HG03460 (cell line): ENCODE results near the gene PES1.
"Not testable (repeated sequence)": the region's sequence is repeated elsewhere in the genome, so short reads cannot be mapped to it uniquely, and the experiment has no call there.

Experiments used
- ATAC-seq: cut with Tn5 transposase; IDR thresholded peaks from one replicate; pipeline ENCODE4 v1.9.1; 2021; ENCODE audit not compliant: unreplicated experiment

PES1 gene

DNA sequence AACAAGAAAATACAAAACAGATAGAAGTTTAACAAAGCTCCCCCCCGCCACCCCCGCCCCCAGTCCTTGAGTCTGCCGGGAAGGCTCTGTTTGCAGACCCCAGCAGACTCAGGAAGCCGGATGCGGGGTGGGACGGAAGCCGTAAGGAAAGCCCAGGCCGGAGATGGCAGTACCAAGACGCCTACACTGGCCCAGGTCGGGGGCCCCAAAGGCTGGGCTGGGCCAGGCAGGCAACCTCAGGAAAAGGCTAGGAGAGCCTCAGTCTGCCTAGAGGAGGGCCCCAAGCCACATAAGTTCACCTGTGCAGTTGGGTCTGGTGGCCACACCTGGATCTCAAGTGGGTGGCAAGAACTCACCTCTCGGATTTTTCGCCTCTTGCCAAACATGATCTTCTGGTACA is 13.2 kb downstream of the PES1 start:
- ATAC-seq = no peak

DNA sequence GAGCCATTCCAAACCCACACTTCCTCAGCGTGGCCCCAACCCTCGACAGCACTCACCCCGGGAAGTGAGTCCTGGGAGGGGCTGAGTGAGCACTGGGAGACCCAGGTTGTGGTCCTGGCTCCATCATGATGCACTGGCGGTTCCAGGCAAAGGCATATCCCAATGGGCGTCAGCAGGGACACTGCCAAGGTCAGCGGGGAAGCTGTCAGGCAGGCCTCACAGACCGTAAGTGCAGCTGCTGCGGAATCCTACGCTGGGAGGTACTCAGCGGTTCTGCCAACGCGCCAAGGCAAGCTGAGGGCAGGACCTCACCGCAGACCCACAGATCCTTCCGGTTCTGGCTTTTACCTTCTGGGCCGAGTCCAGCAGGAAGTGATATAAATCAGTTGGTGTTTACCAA is 15.9 kb downstream of the PES1 start:
- no peak for ATAC-seq

DNA sequence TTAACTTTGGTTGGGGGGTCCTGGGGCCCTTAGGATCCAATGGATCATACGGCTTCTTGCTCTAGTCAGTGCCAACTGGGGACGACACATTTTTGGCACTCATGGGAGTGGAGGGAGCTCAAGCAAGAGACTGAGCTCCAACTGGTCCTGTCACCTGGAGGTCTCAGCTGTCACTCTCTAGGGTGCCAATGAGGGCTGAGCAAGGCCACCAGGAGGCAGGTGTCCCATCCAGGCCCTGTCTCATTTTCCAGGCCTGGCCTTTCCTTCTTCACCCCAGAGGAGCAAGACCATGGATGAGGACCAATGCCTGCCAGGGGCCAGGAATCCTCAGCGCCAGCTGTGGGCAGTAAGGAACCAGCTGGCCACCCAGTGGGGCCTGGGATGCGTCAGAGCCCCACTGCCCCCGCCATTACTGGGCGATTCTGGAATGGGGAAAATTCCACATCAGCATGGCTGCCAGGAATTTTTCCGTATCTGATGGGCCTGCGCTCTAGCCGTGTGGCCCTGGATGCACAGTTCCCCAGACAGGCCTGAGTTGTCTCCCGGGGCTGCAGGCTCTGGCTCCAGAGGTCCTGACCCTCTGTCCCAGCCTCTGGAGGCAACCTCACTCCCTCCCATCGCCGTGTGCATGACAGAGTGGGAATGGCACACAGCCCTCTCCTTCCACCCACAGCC is 16.6 kb downstream of the PES1 start:
- ATAC-seq = no peak

DNA sequence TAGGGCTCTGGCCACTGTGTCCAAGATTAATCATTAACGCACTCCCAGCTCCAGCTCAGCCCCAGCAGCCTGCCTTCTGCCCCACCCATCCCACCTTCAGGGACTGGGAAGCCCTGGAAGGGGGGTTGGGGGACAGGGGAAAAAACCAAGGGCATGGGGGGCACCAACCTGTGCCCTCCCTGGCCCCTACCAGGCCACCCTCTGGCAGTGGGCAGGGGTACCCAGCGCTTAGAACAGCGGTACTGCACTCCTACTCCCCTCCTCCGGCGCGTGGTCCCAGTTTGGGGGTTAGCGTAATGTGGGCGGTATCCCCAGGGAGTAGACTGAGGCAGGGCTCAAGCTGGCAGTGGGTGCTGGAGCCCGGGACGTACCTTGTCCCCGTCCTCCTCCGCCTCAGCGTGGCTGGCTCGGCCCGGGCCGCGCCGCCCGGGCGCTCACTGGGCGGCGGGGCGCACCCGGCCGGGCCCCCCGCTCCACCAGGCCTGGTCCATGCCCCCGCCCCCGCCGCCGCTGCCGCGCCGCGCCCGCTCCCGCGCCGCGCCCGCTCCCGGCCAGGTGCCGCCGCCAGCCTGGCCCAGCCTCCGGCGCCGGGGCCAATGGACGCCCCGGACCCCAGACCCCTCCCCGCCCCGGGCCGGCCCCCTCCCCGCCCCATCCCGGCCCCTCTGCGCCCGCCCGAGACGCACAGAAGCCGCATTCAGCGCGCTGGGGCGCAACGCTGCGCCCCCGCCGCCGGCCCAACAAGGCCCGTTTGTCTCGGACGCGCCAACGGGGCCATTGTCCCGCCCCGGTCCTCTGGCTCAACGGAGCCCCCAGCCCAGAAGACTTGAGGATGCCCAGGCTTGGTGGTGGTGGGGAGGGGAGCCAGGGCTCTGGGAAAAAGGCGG is 17.4 kb downstream of the PES1 start, which contains the start of gene GAL3ST1:
GAL3ST1 (minus strand) TSS at position 571 of the 887 bp plus-strand sequence. CDS start 17,273 bp downstream, outside the sequence.
- no peak for ATAC-seq

DNA sequence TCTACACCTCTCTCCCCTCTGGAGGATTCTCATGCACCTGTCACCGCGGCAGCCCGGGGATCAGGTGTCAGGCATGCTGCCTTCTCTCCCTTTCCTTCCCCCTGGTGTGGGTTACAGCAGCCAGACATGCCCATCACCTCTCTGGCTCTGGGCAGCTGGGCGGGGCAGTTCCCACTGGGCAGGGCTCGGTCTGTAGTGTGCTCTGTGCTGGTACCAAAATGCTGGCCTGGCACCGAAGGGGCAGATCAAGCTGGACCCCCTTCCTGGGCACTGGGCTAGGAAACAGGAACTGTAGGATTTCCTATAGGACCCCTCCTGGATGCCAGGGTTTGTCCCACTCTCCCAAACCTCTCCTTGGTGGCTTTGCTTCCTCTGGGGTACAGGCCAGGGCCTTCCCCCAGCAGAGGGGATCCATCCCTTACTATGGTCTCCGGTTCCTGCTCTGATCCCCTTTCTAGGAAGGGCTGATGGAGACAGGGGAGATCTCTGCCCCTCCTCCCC is 18.1 kb downstream of the PES1 start:
- no peak for ATAC-seq

DNA sequence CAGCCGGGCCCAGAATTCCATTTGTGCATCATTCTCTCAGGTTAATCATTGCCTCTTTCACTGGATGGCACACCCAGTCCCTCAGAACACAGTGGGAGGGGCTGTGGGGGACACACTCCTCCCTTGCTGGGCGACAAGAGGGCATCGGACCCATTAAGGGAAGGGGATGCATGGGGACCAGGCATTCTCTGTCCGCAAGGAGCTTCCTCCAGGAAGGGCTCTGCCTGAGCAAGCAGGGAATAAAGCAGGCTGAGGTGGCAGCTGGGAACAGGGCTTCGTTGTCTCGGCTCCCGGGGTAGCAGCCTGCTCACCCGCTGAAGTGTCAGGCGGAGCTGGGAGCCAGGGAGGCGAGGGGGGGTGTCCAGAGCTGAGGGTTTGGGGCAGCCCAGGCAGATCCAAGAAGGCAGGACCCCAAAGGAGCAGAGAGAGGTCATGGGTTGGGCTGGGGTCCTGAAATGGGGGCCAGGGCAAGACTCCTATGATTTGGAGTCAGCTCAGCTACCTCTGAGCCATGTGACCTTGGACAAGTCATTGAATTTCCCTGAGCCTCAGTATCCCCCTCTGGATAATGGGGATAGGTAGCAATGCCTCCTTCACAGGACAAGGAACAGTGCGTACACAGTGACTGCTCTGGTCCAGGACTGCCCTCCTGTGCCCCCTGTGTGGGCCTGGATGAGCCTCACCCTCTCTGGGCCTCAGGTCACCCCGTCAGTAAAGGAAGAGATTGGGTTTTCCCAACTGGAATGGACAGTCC is 18.7 kb downstream of the PES1 start:
- ATAC-seq = no peak

DNA sequence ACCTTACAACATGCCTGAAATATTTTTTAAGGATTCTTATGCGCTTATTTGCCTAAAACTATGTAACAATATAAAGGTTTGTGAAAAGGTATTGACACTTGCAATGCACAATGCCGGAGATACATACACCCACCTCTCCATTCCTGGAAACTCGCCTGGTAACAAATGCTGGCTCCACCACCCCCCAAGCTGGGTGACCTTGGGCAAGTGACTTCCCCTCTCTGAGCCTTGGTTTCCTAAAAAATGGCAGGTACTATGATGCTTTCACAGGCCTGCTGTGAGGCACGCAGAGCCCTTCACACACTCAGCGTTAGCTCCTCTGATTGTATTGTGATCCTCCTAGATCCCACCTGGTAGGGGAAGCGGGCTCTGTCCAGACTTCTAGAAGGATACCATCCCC is 19.5 kb downstream of the PES1 start:
- no peak for ATAC-seq

DNA sequence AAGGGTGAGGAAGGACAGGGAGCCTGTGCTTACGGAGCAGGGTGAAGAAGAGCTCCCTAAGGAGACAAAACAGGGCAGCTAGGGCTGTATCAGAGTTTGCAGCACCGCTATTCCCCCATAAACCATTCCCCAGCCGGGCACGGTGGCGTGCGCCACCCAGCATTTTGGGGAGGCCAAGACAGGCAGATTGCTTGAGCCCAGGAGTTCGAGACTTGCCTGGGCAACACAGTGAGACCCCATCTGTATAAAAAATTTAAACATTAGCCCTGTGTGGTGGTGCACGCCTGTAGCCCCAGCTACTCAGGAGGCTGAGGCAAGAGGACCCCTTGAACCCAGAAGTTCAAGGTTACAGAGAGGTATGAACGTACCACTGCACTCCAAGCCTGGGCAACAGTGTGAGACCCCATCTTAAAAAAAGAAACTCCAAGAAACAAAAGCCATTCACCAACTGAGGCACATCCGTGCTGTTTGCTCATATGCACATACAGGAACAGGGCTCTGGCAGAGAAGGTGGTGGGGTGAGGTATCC is 22.0 kb downstream of the PES1 start:
- ATAC-seq = no peak

DNA sequence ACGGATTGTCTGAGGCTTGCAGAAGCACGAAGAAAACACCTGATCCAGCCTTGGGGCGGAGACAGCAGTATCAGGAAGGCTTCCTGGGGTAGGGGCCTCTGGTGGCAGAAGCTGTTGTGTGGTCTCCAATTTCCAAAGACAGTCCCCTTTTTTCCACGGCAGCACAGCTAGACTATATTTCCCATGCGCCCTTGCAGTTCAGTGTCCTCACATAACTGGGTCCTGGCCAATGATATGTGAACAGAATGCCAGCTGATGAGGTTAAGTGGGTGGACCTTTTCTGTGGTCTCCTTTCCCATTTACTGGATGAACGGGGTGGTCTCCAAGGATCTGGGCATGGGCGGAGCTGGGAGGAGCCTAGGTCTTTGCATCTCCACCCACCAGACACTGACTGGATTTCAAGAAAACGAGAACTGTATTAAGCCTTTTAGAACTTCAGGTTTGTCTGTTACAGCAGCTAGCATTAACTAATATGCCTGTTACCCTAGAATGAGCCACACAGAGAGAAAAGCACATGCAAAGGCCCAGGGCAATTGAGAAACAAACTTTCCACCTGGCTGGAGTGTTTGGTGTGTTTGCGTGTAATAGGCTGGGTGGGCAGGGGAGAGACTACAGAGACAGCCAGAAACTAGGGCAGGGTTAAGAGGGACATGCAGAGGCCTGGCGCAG is 23.4 kb downstream of the PES1 start:
- no peak for ATAC-seq

DNA sequence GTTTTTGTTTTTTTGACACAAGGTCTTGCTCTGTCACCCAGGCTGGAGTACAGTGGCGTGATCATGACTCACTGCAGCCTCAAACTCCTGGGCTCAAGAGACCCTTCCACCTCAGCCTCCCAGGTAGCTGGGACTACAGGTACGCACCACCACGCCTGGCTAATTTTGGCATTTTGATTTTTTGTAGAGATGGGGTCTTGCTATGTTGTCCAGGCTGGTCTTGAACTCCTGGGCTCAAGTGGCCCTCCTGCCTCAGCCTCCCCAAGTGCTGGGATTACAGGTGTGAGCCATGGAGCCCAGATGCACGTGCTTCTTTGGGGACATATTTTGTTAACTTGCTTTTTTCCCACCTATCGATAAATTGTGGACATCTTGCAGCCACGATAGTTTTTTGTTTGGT is 24.4 kb downstream of the PES1 start:
- ATAC-seq = not testable (repeated sequence)

DNA sequence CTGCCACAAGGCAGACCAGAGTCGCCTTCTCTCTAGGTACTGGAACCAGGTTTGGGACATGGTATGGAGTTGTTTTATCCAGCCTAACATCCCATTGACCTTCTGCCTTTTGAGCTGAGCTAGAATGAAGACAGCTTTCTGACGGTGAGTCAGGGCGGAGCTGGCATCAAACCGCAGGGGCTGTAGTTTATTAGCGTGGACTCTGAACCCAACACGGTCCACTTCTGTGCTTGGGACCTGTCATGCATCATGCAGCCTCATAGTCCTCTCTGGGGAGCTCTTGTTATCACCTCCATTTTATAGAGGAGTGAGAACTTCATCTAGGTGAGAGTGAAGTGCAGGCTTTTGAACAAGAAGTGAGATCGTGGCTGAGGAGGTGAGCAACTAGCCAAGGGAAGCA is 25.6 kb downstream of the PES1 start:
- ATAC-seq = no peak

DNA sequence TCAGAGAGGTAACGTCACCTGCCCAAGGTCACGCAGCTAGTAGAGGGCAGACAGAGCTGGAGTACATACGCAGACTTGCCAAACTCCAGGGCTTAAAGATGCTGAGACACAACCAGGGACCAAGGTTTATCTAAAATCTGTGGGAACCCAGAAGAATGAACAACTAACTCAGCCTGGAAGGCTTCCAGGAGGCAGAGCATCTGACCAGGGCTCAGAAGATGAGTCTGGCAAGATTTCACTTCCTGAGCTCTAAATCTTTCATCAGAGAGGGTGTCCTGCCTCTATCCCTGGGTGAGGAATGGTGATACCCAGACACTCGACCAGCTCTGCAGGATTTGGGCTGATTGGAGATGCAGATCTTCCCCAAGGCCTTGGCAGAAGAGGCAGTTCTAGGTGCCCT is 26.4 kb downstream of the PES1 start:
- ATAC-seq = no peak

DNA sequence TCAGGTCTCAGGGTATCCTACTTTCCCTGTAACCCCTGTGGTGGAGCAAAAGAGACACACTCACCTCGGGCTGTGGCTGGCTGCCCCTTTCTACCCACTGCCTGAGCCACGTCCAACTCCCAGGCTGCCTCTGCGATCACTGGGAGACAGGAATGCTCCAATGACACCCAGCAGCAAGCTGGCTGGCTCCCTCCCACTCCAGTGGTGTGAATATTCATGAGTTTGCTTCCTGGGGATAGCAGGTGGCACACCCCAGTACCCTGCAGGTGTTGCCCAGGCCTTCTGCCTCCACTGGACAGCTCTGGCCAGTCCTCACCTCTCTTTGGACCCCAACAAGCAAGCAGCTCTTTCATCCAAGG is 27.0 kb downstream of the PES1 start:
- ATAC-seq = no peak

DNA sequence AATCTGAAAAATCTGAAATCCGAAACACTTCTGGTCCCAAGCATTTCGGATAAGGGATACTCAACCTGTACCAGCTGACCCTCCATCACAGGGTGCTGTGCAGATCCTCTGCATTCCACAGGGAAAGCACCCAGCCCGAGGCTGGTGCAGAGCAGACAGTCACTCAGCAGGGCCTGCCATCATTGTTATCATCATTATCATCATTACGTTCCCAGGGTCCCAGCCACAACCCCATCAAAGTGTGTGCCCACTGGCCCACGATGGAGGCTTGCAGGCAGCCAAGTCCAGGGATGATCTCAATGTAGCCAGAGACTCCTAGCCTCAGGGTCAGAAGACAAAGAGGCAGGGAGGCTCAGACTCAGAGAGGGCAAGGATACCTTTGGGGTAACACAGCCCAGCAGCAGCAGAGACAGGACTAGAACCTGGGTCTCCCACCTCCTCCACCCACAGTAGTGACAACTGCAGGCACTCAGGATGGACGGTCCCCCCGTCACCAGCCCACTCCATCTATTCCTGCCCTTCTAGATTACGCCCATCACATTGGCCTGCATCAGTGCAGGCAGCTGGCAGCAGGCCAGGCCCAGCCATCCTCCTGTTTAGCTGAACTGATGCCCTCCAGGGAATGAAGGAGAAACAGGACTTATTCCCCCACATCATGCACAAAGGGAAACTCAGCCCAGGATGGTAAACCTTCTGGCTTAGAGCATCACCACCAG is 27.5 kb downstream of the PES1 start:
- ATAC-seq = no peak

DNA sequence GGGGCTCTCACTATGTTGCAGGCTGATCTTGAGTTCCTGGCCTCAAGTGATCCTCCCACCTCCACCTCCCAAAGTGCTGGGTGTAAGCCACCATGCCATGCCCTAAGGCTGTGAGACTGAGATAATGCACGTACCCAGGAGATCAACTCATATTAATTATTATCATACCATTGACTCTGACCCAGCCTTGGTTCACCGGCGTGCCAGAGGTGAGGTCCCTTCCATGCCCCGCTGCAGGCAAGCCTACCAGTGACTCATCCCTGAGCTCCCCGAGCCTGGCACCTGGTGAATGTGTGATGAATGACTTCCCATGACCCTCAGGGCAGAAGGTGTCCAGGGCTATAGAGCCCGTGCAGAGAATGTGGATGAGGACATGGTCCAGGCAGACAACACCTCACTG is 29.3 kb downstream of the PES1 start:
- ATAC-seq = no peak

DNA sequence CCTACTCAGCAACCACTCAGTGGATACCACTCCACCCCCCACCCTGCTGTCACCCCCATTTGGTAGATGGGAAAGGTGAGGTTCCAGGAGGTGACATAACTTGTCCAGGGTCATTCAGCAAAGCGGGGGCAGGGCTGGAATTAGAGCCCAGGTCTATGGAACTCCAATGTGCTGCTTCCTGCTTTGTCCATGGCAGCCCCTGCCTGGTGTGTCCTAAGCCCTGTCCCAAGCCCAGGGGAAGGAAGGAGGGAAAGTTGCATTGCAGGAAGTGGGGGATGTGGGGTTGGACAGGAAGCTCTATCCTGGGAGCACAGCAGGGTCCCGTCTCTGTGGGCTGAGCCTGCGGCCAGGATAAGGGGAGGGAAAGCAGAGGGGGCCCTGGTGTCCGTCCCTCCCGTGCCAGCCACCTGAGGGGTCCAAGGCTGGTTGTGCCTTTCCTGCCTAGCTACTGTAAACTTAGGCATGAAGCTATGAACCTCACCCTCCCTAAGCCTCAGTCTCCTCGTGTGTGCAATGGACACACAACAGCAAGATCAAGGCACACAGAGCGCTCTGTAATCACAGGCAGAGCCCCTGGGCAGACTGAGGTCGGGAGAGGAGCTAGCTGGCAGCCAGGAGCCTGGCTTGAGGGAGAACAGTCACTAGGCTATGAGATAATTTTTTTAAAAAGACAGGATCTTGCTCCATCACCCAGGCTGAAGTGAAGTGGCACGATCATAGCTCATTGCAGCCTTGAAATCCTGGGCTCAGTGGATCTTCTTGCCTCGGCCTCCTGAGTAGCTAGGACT is 30.1 kb downstream of the PES1 start:
- no peak for ATAC-seq

DNA sequence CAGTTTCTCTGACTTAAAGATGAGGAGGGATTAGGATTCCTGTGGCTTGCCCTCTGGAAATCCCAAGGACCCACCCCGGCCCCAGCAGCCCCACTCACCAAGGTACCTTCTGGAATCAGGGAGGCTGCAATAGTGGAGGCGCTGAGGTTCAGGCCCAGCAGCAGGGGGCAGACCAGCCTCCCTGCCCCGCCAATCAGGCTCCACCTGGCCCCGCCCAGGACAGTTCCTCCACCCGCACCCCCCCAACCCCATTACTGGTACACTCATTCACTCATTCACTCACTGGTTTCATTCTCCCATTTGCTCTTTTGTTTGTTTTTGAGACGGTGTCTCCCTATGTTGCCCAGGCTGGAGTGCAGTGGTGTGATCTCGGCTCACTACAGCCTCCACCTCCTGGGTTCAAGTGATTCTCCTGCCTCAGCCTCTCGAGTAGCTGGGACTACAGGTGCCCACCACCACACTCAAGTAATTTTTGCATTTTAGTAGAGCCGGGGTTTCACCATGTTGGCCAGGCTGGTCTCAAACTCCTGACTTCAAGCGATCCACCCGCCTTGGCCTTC is 31.0 kb downstream of the PES1 start:
- not testable (repeated sequence) for ATAC-seq

DNA sequence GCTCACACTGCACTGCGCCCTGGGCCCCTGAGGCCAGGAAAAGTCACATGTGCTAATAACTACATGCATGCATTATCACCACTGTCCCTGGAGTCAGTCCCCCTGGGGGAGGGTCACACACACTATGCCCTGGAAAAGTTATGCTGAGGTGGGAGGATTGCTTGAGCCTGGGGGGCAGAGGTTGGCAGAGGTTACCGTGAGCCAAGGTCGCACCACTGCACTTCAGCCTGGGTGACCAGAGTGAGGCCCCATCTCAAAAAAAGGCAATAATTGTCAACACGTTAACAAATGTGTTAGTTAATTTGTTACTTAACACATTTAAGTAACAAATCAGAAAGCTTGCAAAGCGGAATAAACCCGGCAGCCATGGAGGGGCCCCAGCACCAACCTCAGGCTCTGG is 31.8 kb downstream of the PES1 start:
- ATAC-seq = no peak

DNA sequence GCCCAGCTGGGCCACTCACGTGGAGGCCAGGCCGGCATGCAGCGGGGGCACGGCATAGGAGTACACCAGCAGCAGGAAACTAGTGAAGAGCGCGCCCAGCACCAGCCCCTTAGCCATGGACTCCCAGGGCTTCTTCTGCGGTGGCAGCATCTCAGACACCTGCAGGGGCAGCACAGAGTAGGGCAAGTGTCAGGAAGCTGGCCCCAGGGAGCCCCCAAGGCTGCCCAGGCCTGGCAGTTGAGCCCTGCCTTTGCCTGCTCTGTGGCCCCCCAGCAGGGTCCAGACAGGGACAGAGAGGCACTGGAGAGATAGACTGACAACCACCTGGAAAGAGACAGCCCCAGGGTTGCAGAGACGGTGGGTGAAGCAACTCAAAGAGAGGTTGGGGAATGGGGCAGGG is 34.5 kb downstream of the PES1 start:
- ATAC-seq = no peak
